MM.1S (cell line): ENCODE measurements around the gene DUOX2.

ENCODE experiments used
- DNase-seq: peaks from one replicate; pipeline ENCODE4 v3.0.0-alpha.2; 2015
- H2AFZ ChIP-seq: fragments of 300-600 bp; sonication (generic); 2 replicates; pipeline ENCODE4 v1.6.0; 2016; ENCODE audit warnings: antibody characterized with exemption, low read length
- H3F3A ChIP-seq: fragments of 300-600 bp; sonication (generic); 2 replicates; pipeline ENCODE4 v1.6.1; 2016; ENCODE audit warnings: mild to moderate bottlenecking, antibody characterized with exemption, low read length, moderate library complexity, mixed read lengths; ENCODE audit not compliant: insufficient read depth
- H3K27ac ChIP-seq: fragments of 300-600 bp; sonication (generic); 2 replicates; pipeline ENCODE4 v1.5.1; 2016; ENCODE audit warnings: mild to moderate bottlenecking, low read length
- H3K27me3 ChIP-seq: fragments of 300-600 bp; sonication (generic); replicated peaks from 2 replicates; pipeline ENCODE4 v1.6.0; 2016; ENCODE audit warnings: low read length; ENCODE audit not compliant: insufficient read depth
- H3K36me3 ChIP-seq: fragments of 300-600 bp; sonication (generic); replicated peaks from 2 replicates; pipeline ENCODE4 v1.6.1; 2016; ENCODE audit warnings: mild to moderate bottlenecking, low read length, mixed read lengths; ENCODE audit not compliant: insufficient read depth
- H3K4me1 ChIP-seq: fragments of 300-600 bp; sonication (generic); 2 replicates; pipeline ENCODE4 v1.6.1; 2016; ENCODE audit warnings: low read length, mixed read lengths
- H3K4me2 ChIP-seq: fragments of 300-600 bp; sonication (generic); 2 replicates; pipeline ENCODE4 v1.6.0; 2016; ENCODE audit warnings: low read depth, low read length
- H3K4me3 ChIP-seq: fragments of 300-600 bp; sonication (generic); 2 replicates; pipeline ENCODE4 v1.5.1; 2016; ENCODE audit warnings: low read length, mixed read lengths
- H3K79me2 ChIP-seq: fragments of 300-600 bp; sonication (generic); 2 replicates; pipeline ENCODE4 v1.6.1; 2016; ENCODE audit warnings: mixed run types, low read length, mixed read lengths
- H3K9ac ChIP-seq: fragments of 300-600 bp; sonication (generic); 2 replicates; pipeline ENCODE4 v1.6.1; 2016; ENCODE audit warnings: low read length, mixed read lengths
- H3K9me2 ChIP-seq: fragments of 300-600 bp; sonication (generic); replicated peaks from 2 replicates; pipeline ENCODE4 v1.6.1; 2016; ENCODE audit warnings: mild to moderate bottlenecking, low read length, mixed read lengths; ENCODE audit not compliant: insufficient read depth
- H3K9me3 ChIP-seq: fragments of 300-600 bp; sonication (generic); replicated peaks from 2 replicates; pipeline ENCODE4 v1.6.1; 2016; ENCODE audit warnings: mild to moderate bottlenecking, low read length, mixed read lengths; ENCODE audit not compliant: insufficient read depth
- H4K20me1 ChIP-seq: fragments of 300-600 bp; sonication (generic); 2 replicates; pipeline ENCODE4 v1.6.1; 2016; ENCODE audit warnings: mild to moderate bottlenecking, low read length, moderate library complexity, mixed read lengths; ENCODE audit not compliant: insufficient read depth
- CTCF ChIP-seq: fragments of 300-600 bp; sonication (generic); IDR thresholded peaks from 2 replicates; pipeline ENCODE4 v1.5.1; 2016; ENCODE audit warnings: antibody characterized with exemption, low read length, mixed read lengths
- EZH2 ChIP-seq: fragments of 300-600 bp; sonication (generic); optimal IDR thresholded peaks from 2 replicates; pipeline ENCODE3; 2017; ENCODE audit warnings: low read depth, mild to moderate bottlenecking, antibody characterized with exemption, low read length, mixed read lengths
- EZH2phosphoT487 ChIP-seq: fragments of 300-600 bp; sonication (generic); IDR thresholded peaks from 2 replicates; pipeline ENCODE4 v1.6.1; 2018; ENCODE audit warnings: antibody characterized with exemption, low read length

The DUOX2 gene

GRCh38 chr15:45118131-45118588, 4.2 kb upstream of the DUOX2 start:
- peak overlapping the region; percentile 45; the same call in 1 of the 2 replicates for H3K4me2 ChIP-seq
- peak overlapping the region; percentile 33 for H2AFZ ChIP-seq
- H3K79me2 ChIP-seq, result no peaks in the 10 kb centered on the region
- TF ChIP-seq EZH2, result no peak
- TF ChIP-seq EZH2phosphoT487, result no peak
- TF ChIP-seq CTCF, result peak; percentile 100
- peaks cover 46% of the 10 kb centered on the region for H3K27me3 ChIP-seq
- no peak overlapping the region for H3K9ac ChIP-seq
- DNase-seq, result peak; percentile 84
- no peak overlapping the region for H3K4me3 ChIP-seq
- H3F3A ChIP-seq, result no peaks in the 10 kb centered on the region
- no peak overlapping the region for H3K27ac ChIP-seq
- H3K9me2 ChIP-seq, result no peaks in the 10 kb centered on the region
- H3K9me3 ChIP-seq, result no peaks in the 10 kb centered on the region
- H3K36me3 ChIP-seq, result no peaks in the 10 kb centered on the region
- no peaks in the 10 kb centered on the region for H3K4me1 ChIP-seq
- H4K20me1 ChIP-seq, result no peaks in the 10 kb centered on the region

- Histone ChIP-seq H3K27me3 (peaks cover 52% of the 10 kb centered on the region), H3K9me2 (no peaks in the 10 kb centered on the region), H3K27ac (no peak overlapping the region), H3K79me2 (no peaks in the 10 kb centered on the region), H3K36me3 (no peaks in the 10 kb centered on the region), H3K4me3 (0 out of 2 replicates have a peak overlapping the region, but pooled peaks have one; percentile 8), H4K20me1 (no peaks in the 10 kb centered on the region), H3K4me1 (no peaks in the 10 kb centered on the region), H3K9me3 (no peaks in the 10 kb centered on the region), H3F3A (no peaks in the 10 kb centered on the region), H3K9ac (no peak overlapping the region), H2AFZ (peak overlapping the region; percentile 33), H3K4me2 (peak overlapping the region; percentile 45; the same call in 1 of the 2 replicates)
- no peak for DNase-seq
- TF ChIP-seq EZH2, result no peak
- TF ChIP-seq CTCF, result no peak
- TF ChIP-seq EZH2phosphoT487, result no peak
Measured at GRCh38 chr15:45117308-45118130, 3.5 kb upstream of the DUOX2 start.

- no peak for DNase-seq
- TF ChIP-seq EZH2phosphoT487, result no peak
- no peak for TF ChIP-seq EZH2
- no peak for TF ChIP-seq CTCF
- no peak overlapping the region for H2AFZ ChIP-seq
- H3F3A ChIP-seq, result no peaks in the 10 kb centered on the region
- H3K79me2 ChIP-seq, result no peaks in the 10 kb centered on the region
- no peaks in the 10 kb centered on the region for H3K9me3 ChIP-seq
- no peak overlapping the region for H3K9ac ChIP-seq
- no peaks in the 10 kb centered on the region for H3K9me2 ChIP-seq
- no peak overlapping the region for H3K27ac ChIP-seq
- H3K4me3 ChIP-seq, result no peak overlapping the region
- H3K27me3 ChIP-seq, result peaks cover 60% of the 10 kb centered on the region
- no peak overlapping the region for H3K4me2 ChIP-seq
- H3K36me3 ChIP-seq, result no peaks in the 10 kb centered on the region
- no peaks in the 10 kb centered on the region for H3K4me1 ChIP-seq
- H4K20me1 ChIP-seq, result no peaks in the 10 kb centered on the region
Measured at GRCh38 chr15:45116482-45117307, 2.7 kb upstream of the DUOX2 start.
